Activated CD4-positive, alpha-beta memory T cell treated with anti-CD3 and anti-CD28 coated beads for 36 hours (primary cell): Measurements from ENCODE around the gene SLC2A1. TPM values are rescaled to one million over a fixed set of nuclear protein-coding genes. Genes with fewer than 3 reads are reported as not detected.
A peak's percentile ranks its signal among the peaks of the same experiment; 100 is the strongest.

ENCODE experiments used
- CTCF ChIA-PET: fragments of 350-600 bp; sonication (Branson Sonifier 250); formaldehyde crosslinking; loops from one replicate; lab custom pipeline; 2021; ENCODE audit warnings: antibody characterized with exemption, inconsistent platforms; lab: Charles Lee
- POLR2A ChIA-PET: fragments of 350-600 bp; sonication (Branson Sonifier 250); formaldehyde crosslinking; loops from one replicate; lab custom pipeline; 2021; ENCODE audit warnings: antibody characterized with exemption; lab: Charles Lee
- DNase-seq: peaks from one replicate; pipeline ENCODE4 v3.0.0-alpha.2; 2020
- H3K27ac Mint-ChIP-seq: one replicate; pipeline ENCODE4 v1.8.0; 2021; ENCODE audit warnings: mixed read lengths
- H3K27me3 Mint-ChIP-seq: one replicate; pipeline ENCODE4 v1.8.0; 2021; ENCODE audit warnings: mixed read lengths
- H3K36me3 Mint-ChIP-seq: one replicate; pipeline ENCODE4 v1.8.0; 2021; ENCODE audit warnings: mixed read lengths
- H3K4me1 Mint-ChIP-seq: one replicate; pipeline ENCODE4 v1.8.0; 2021; ENCODE audit warnings: low read depth, mixed read lengths
- H3K4me3 Mint-ChIP-seq: one replicate; pipeline ENCODE4 v1.8.0; 2021; ENCODE audit warnings: mild to moderate bottlenecking, mixed read lengths
- H3K9me3 Mint-ChIP-seq: one replicate; pipeline ENCODE4 v1.8.0; 2021; ENCODE audit warnings: mixed read lengths
- intact Hi-C: fragments of 100-400 bp; cut with micrococcal nuclease; formaldehyde crosslinking; loops from one replicate; pipeline ENCODE4 v1.15.1; 2023
- total RNA-seq, 2 experiments: library from RNA; stranded (reverse); gene quantifications; one replicate each; pipeline ENCODE4 v1.2.3, GENCODE V29; 2021

Gene SLC2A1
- total RNA-seq, 2 experiments from 2014 or later = 67.6 to 73.6 TPM

GRCh38 chr1:42955311-42956063 is 3.2 kb downstream of the SLC2A1 start:
- intact Hi-C loops = loop anchor here (5.0 to 10.0 kb wide), 2 partner anchors 217 to 1679 kb away; partner anchors contain the start of genes CFAP57 and EBNA1BP2
- peak overlapping the region; percentile 64 for H3K4me3 Mint-ChIP-seq
- peak overlapping the region; percentile 69 for H3K27ac Mint-ChIP-seq
- DNase-seq = no peak
- ChIA-PET CTCF (interaction anchor here (0.6 to 1.5 kb wide), 6 partner anchors 18 to 143 kb away, joined by 3 to 5 read pairs (median 4); no protein-coding TSS in a partner anchor), POLR2A (interaction anchor here (0.9 to 2.2 kb wide), 5 partner anchors 12 to 31 kb away, joined by 3 to 6 read pairs (median 5); no protein-coding TSS in a partner anchor)
- no peaks in the 10 kb centered on the region for H3K27me3 Mint-ChIP-seq
- peaks cover 71% of the 10 kb centered on the region for H3K4me1 Mint-ChIP-seq
- H3K9me3 Mint-ChIP-seq = no peaks in the 10 kb centered on the region
- H3K36me3 Mint-ChIP-seq = peaks cover 45% of the 10 kb centered on the region

- Mint-ChIP-seq H3K36me3 (peaks cover 43% of the 10 kb centered on the region), H3K27ac (peak overlapping the region; percentile 69)
- POLR2A ChIA-PET = interaction anchor here (0.9 to 2.2 kb wide), 4 partner anchors 12 to 26 kb away, joined by 3 to 14 read pairs (median 6); no protein-coding TSS in a partner anchor
Measured at GRCh38 chr1:42953182-42954180, 5.2 kb downstream of the SLC2A1 start.

GRCh38 chr1:42952303-42953001 is 6.2 kb downstream of the SLC2A1 start:
- CTCF ChIA-PET = interaction anchor here (1.2 to 1.9 kb wide), 2 partner anchors 29 to 40 kb away, joined by 3 to 6 read pairs; no protein-coding TSS in a partner anchor
- no peaks in the 10 kb centered on the region for H3K27me3 Mint-ChIP-seq
- H3K36me3 Mint-ChIP-seq = peaks cover 40% of the 10 kb centered on the region
- POLR2A ChIA-PET = interaction anchor here (0.9 to 2.1 kb wide), 5 partner anchors 9 to 28 kb away, joined by 3 to 14 read pairs (median 5); no protein-coding TSS in a partner anchor
- H3K4me3 Mint-ChIP-seq = no peak overlapping the region
- H3K9me3 Mint-ChIP-seq = no peaks in the 10 kb centered on the region
- H3K4me1 Mint-ChIP-seq = peaks cover 82% of the 10 kb centered on the region
- intact Hi-C loops = loop anchor here (10.0 kb wide), 1 partner anchor 1682 kb away; no protein-coding TSS in a partner anchor
- H3K27ac Mint-ChIP-seq = peak overlapping the region; percentile 56
- no peak for DNase-seq

More at GRCh38 chr1:42953182-42954180, 5.2 kb downstream of the SLC2A1 start:
- CTCF ChIA-PET = interaction anchor here (0.9 to 1.9 kb wide), 3 partner anchors 12 to 41 kb away, joined by 3 to 6 read pairs (median 3); no protein-coding TSS in a partner anchor
- no peaks in the 10 kb centered on the region for H3K9me3 Mint-ChIP-seq
- peaks cover 74% of the 10 kb centered on the region for H3K4me1 Mint-ChIP-seq
- no peak overlapping the region for H3K4me3 Mint-ChIP-seq
- intact Hi-C loops = loop anchor here (10.0 kb wide), 1 partner anchor 1681 kb away; no protein-coding TSS in a partner anchor
- no peaks in the 10 kb centered on the region for H3K27me3 Mint-ChIP-seq
- DNase-seq = no peak

GRCh38 chr1:42951588-42951987 is 7.1 kb downstream of the SLC2A1 start:
- intact Hi-C loops = loop anchor here (10.0 kb wide), 1 partner anchor 1683 kb away; no protein-coding TSS in a partner anchor
- peak overlapping the region; percentile 42 for H3K27ac Mint-ChIP-seq
- peaks cover 85% of the 10 kb centered on the region for H3K4me1 Mint-ChIP-seq
- no peaks in the 10 kb centered on the region for H3K27me3 Mint-ChIP-seq
- no peaks in the 10 kb centered on the region for H3K9me3 Mint-ChIP-seq
- H3K4me3 Mint-ChIP-seq = no peak overlapping the region
- ChIA-PET POLR2A (interaction anchor here (1.1 to 1.5 kb wide), 2 partner anchors 16 to 27 kb away, joined by 4 to 6 read pairs; no protein-coding TSS in a partner anchor), CTCF (interaction anchor here (1.9 kb wide), 1 partner anchor 29 kb away, joined by 6 read pairs; no protein-coding TSS in a partner anchor)
- no peak for DNase-seq
- H3K36me3 Mint-ChIP-seq = peaks cover 32% of the 10 kb centered on the region

- ChIA-PET POLR2A (interaction anchor here (1.2 to 1.4 kb wide), 2 partner anchors 12 to 14 kb away, joined by 3 to 6 read pairs; no protein-coding TSS in a partner anchor), CTCF (interaction anchor here (0.7 to 1.7 kb wide), 2 partner anchors 13 to 27 kb away, joined by 4 to 5 read pairs; no protein-coding TSS in a partner anchor)
- Mint-ChIP-seq H3K27ac (peak overlapping the region; percentile 43), H3K9me3 (no peaks in the 10 kb centered on the region), H3K27me3 (no peaks in the 10 kb centered on the region), H3K4me3 (no peak overlapping the region), H3K4me1 (peaks cover 89% of the 10 kb centered on the region), H3K36me3 (peaks cover 27% of the 10 kb centered on the region)
- intact Hi-C loops = loop anchor here (10.0 kb wide), 1 partner anchor 1685 kb away; no protein-coding TSS in a partner anchor
- DNase-seq = no peak
Measured at GRCh38 chr1:42950116-42950481, 8.6 kb downstream of the SLC2A1 start.

GRCh38 chr1:42949312-42950115 is 9.2 kb downstream of the SLC2A1 start:
- no peaks in the 10 kb centered on the region for H3K9me3 Mint-ChIP-seq
- H3K27me3 Mint-ChIP-seq = no peaks in the 10 kb centered on the region
- CTCF ChIA-PET = interaction anchor here (0.7 to 1.7 kb wide), 2 partner anchors 12 to 26 kb away, joined by 4 to 5 read pairs; no protein-coding TSS in a partner anchor
- no peak for DNase-seq
- peaks cover 23% of the 10 kb centered on the region for H3K36me3 Mint-ChIP-seq
- H3K4me1 Mint-ChIP-seq = peaks cover 89% of the 10 kb centered on the region
- intact Hi-C loops = loop anchor here (10.0 kb wide), 1 partner anchor 1685 kb away; no protein-coding TSS in a partner anchor
- no peak overlapping the region for H3K4me3 Mint-ChIP-seq
- POLR2A ChIA-PET = interaction anchor here (1.2 to 1.4 kb wide), 2 partner anchors 12 to 13 kb away, joined by 3 to 6 read pairs; no protein-coding TSS in a partner anchor
- peak overlapping the region; percentile 28 for H3K27ac Mint-ChIP-seq

GRCh38 chr1:42947965-42948732 is 10.5 kb downstream of the SLC2A1 start:
- Mint-ChIP-seq H3K4me3 (no peak overlapping the region), H3K9me3 (no peaks in the 10 kb centered on the region), H3K27ac (peak overlapping the region; percentile 38), H3K36me3 (peaks cover 16% of the 10 kb centered on the region), H3K27me3 (no peaks in the 10 kb centered on the region), H3K4me1 (peaks cover 90% of the 10 kb centered on the region)
- no peak for DNase-seq
- ChIA-PET CTCF (interaction anchor here (1.0 kb wide), 1 partner anchor 25 kb away, joined by 3 read pairs; no protein-coding TSS in a partner anchor), POLR2A (interaction anchor here (1.0 kb wide), 1 partner anchor 9 kb away, joined by 4 read pairs; no protein-coding TSS in a partner anchor)
- intact Hi-C loops = no loop called here

- H3K27ac Mint-ChIP-seq = peak overlapping the region; percentile 38
- no peak for DNase-seq
- POLR2A ChIA-PET = interaction anchor here (1.1 kb wide), 1 partner anchor 10 kb away, joined by 3 read pairs; no protein-coding TSS in a partner anchor
- CTCF ChIA-PET = interaction anchor here (1.0 to 1.2 kb wide), 4 partner anchors 10 to 127 kb away, joined by 3 read pairs; no protein-coding TSS in a partner anchor
- H3K27me3 Mint-ChIP-seq = no peaks in the 10 kb centered on the region
- H3K4me1 Mint-ChIP-seq = peaks cover 90% of the 10 kb centered on the region
- intact Hi-C loops = no loop called here
- peaks cover 23% of the 10 kb centered on the region for H3K36me3 Mint-ChIP-seq
- no peaks in the 10 kb centered on the region for H3K9me3 Mint-ChIP-seq
- H3K4me3 Mint-ChIP-seq = no peak overlapping the region
Measured at GRCh38 chr1:42947117-42947516, 11.6 kb downstream of the SLC2A1 start.
